ENCODE measurements around the gene PDLIM4.

Gene PDLIM4

DNA sequence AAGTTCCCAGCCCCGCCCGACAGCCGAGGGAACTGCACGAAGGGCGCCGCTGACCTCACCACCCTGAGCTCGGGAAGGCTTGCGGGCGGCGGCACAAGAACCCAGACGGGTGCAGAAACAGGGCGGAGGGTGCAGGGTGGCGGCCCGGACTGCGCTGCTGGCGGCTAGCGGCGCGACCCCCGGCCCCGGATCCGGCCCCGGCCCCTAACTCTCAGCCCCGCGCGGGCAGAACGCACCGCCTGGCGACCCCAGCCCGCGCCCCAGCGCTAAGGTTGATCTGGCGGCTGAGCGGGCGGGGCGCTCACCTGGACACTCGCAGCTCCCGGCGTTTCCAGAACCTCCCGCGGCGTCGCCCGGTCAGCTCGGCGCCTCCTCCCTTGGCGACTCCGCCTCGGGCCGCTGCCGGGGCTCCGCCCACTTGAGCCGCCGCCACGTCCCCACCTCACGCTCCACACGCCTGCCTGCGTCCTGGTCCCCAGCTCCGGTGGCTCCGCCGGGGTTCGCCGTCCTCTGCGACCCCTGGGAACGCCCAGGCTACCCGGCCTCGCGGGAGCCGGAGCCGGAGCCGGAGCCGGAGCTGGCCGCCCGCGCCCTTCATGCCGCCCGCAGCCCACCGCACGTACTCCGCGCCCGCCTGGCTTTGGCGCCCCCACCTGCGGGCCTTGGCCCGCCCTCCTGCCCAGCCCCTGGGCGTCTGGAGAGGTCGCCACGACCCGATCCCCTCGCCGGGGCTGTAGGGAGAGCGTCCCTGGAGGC is 29.8 kb upstream of the PDLIM4 start, which contains the start of gene P4HA2:
P4HA2 (minus strand) TSS at position 369 of the 756 bp plus-strand sequence. CDS start 9,227 bp downstream, outside the sequence.
- peak; percentile 46 to 49 for DNase-seq (ENCODE audit: low read depth in 2 of 2)

DNA sequence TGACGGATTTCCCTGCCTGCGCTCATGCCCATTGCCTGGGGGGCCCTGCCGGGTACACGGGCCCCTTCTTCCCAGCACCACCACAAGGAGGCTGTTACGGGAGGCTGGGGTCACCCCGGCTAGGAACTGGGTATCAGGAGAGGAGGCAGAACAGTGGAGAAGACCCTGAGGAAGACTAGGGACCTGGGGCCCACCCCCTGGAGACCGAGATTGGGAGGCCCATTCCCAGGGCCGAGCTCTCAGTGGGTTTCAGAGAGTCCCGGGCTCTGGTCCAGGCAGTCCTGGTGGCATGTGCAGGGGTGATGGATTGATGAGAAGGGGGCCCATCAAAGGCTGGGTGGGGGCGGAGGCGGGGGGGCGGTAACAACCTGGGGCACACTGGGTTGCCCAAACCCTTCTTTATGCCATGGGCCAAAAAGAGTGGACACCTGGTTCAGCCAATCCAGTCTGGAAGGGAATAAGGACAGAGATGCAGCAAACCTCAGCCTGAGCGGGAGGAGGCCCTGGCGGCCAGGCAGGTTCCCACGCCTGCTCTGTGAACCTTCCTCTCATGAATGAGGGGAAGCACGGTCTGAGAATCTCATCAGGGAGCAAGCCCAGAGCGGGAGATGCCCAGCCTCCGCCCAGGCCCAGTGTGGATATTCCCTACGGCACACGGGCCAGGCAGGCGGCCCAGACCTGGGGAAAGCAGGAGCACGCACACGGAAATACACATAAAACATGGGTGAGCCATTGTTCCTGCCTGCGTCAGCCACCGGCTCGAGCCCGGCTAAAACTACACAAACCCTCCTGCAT is 29.1 kb upstream of the PDLIM4 start:
- DNase-seq (ENCODE audit: low read depth in 2 of 2), result no peak

- no peak for DNase-seq (ENCODE audit: low read depth in 2 of 2)
Measured at GRCh38 chr5:132229236-132229635, 28.3 kb upstream of the PDLIM4 start.

DNA sequence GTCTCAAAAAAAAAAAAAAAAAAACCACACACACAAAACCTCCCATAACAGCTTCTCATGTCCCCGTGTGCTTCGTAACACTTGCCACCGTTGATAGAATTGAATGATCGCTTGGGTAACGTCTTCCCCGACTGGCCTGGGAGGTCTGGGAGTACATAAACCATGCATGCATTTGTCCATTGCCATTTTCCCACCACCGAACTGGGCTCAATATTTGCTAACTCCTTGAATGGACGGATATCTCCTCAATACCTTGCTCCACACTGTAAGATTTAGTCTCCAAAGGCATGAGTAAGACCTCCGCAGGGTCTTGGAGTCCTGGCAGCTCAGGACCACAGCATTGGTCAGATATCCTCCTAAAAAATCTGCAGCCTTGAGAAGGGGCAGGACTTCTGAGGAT is 26.6 kb upstream of the PDLIM4 start:
- no peak for DNase-seq (ENCODE audit: low read depth in 2 of 2)

DNA sequence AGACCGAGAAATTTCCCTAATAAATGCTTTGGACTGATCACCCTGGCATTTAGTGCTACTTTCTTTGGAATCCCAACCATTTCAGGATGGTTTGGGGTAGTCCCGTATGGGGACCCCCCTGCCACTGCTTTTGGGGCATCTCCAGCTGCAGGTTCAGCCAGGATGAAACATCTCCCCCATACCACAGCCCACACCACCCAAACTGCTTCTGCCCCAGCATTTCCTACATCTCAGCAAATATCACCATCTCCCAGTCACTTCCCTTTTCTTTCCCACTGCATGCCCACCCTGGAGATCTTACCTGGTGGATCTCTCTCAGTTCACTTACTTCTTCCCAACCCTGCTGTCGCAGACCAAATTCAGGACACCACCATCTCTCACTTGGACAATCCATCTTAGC is 25.0 kb upstream of the PDLIM4 start:
- DNase-seq (ENCODE audit: low read depth in 2 of 2), result no peak

- DNase-seq (ENCODE audit: low read depth in 2 of 2), result no peak
Measured at GRCh38 chr5:132233081-132233480, 24.4 kb upstream of the PDLIM4 start.

GRCh38 chr5:132233811-132234683 is 23.4 kb upstream of the PDLIM4 start:
- DNase-seq (ENCODE audit: low read depth in 2 of 2), result no peak

DNA sequence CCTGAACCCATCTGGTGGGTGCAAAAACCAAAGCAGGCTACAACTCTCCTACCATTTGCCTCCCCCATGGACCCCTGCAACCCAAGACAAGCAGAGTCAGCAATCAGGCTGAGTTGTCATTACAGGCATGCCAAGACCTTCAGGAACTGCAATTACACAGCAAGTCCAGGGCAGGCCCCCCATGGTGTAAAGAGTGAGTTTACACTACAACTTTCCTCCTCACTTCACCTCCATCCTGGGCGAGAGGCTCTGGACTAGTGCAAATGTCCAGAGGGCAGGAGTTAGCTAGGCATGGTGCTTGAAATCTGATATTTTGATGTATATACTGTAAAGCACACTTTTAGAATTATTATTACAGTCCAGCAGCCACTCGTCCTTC is 22.8 kb upstream of the PDLIM4 start:
- no peak for DNase-seq (ENCODE audit: low read depth in 2 of 2)

- no peak for DNase-seq (ENCODE audit: low read depth in 2 of 2)
Measured at GRCh38 chr5:132235340-132235739, 22.2 kb upstream of the PDLIM4 start.

DNA sequence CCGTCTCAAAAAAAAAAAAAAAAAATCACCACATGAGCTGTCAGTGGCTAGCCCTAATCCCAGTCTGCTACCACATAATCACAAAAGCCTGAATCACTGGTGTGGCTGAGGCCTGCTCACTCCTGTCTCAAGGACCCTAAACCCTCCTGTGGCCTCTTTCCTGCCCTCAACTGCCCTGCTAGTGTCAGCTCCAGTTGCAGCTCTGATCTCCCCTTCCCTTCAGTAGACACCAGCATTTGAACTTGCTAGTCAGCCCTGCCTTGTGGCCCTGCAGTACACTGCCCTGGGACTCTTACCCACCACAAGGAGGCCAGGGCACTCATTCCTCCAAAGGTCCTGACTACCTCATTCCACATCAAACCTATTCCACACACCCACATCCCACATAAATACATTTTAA is 20.4 kb upstream of the PDLIM4 start:
- DNase-seq (ENCODE audit: low read depth in 2 of 2), result no peak

DNA sequence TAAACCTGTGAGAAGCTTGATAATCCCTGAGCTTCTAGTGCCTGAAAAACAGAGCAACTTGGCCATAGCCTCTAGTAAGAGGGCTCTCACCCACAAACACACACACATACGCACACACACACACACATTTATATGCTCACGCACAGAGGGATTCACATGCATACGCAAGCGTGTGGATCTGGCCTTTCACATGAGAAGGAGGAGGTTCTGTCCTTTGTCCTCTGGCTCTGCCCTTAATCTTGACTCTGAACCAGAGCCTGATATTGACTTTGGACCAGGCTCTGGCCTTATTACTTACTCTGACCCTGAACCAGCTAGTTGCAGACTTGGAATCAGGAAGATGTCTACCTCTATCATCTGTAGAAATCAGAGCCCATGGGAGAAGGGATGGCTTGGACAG is 19.8 kb upstream of the PDLIM4 start:
- no peak for DNase-seq (ENCODE audit: low read depth in 2 of 2)

DNA sequence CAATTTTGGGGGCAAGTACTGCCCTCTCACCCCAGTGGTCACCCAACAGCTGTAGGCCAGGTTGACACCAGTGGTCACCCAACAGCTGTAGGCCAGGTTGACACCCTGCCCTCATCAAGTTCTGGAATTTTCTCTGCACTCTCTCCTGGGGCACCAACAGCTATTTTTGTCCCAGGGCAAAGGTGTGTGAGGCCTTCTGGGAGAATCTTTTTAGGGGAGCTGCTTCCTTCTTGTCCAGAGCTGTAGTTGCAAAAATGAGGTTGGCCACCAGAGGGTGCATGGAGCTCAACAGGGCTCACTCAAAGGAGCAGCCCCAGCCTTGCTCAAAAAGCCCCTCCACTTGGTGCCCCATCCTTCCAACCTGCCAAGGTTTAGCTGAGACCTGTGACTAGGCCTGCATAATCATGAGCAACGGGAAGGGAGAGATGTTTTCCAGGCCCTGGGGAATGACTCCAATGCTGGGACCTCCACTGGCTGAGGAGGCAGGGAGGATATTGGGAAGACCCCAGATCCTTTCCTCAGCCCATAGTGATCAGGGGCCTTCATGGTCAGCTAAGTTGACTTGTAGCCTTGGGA is 19.2 kb upstream of the PDLIM4 start:
- DNase-seq (ENCODE audit: low read depth in 2 of 2), result peak; percentile 65 to 84

DNA sequence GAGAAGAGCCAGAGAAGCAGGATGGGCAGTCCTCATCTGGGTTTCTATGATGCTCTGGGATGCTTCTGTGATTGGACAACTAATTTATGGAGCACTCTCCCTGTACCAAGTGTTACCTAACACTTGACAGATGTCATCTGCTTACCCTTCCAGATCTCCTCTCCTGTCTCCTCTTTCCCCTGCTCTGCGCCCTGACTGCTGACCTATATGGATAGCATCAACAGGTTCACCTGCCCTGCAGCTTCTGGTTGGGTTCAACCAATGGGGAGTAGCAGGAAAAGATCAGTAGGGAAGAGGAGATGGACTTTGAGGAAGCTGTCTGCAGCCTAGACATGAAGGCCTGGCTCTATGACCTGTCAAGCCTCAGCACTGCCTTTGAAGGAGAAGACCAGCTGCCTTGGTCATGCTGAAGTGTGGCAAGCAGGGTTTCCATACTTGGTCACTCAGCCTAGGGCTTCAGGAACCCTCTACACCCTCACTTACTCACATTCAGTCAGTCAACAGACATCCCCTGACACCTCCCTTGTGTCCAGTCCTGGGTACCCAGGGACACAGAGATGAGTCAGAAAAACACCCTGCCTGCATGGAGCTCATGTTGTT is 18.5 kb upstream of the PDLIM4 start:
- no peak for DNase-seq (ENCODE audit: low read depth in 2 of 2)

DNA sequence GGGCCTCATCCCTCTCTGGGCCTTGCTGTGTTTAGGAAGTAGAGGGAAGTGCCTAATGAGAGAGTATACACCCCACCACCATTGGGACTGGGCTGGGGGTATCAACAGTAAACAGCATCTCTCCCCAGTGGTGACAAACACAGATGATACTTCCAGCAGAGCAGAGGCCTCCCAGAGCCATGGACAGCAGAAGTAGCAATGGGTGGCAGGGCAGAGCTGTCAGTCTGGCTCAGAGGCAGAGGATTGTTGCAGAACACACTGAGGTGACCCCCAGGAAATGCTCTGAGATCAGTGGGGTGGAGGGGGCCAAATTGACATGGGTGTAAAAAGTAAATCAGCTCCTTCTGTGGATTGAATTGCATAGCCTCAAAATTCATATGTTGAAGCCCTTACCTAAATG is 17.7 kb upstream of the PDLIM4 start:
- no peak for DNase-seq (ENCODE audit: low read depth in 2 of 2)

DNA sequence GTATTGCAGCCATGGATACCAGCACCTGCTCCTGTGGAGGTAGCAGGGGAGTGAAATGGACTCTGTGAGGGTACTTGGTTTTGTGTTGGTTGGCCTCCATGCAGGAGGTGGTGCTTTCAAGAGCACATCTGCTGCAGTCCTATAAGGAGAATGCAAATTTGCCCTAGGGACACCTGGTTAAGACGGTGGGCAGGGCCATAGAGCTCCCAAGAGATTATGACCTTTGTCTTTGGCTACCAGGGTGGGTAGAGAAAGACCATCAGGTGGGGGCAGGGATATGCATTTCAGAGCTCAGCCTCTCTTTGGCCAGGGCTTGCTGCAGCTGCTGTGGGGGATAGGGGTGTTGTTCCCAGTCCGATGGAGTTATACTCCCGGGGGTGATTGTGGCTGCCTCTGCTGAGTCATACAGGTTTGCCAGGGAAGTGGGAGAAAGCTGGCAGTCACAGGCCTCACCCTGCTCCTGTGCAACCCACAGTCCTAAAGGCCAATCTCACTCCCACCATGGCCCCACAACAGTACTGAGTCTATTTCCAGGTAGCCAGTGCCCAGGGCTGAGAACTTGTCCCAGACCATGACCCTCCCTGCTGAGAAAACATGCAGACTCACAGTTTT is 14.0 kb upstream of the PDLIM4 start:
- no peak for DNase-seq (ENCODE audit: low read depth in 2 of 2)

DNA sequence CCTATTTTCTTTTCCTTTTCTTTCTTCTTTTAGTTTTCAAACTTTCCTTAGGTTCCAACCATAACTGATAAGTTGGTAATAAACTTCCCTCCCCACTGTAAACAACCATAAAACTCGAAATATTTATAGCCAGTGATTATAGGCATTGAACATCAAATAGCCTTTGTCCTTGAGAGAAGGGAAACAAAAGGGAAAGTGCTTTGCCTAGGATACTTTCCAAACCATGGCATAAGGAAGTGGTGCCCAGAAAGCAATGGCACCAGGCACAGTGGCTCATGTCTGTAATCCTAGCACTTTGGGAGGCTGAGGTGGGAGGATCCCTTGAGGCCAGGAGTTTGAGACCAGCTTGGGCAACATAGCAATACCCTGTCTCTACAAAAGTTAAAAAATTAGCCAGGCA is 11.9 kb upstream of the PDLIM4 start:
- no peak for DNase-seq (ENCODE audit: low read depth in 2 of 2)

- no peak for DNase-seq (ENCODE audit: low read depth in 2 of 2)
Measured at GRCh38 chr5:132246806-132247205, 10.7 kb upstream of the PDLIM4 start.

GRCh38 chr5:132250547-132250946 is 6.9 kb upstream of the PDLIM4 start:
- DNase-seq (ENCODE audit: low read depth in 2 of 2), result no peak

DNA sequence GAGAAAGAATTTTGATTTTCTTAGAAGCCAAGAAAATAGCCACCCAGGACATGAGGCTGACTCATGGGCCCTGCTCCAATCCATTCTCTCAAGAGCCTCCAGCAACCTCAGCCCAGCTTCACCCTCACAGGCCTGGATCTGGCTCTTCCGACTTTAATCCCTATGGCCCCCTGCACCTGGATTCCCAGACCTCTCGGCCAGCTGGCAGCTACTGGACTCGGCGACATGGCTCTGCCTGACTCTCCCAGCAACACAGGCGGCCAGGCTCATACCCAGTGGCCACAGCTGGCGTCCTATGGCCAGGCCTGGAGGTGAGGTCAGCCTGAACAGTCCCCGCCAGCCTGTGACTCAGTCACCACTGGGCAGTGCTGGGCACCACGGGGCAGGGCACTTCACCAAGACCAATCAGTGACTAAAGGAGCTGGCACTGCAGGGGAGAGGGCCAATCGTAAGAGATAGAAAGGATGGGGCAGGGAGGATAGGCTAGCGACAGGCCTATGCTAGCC is 6.2 kb upstream of the PDLIM4 start:
- DNase-seq (ENCODE audit: low read depth in 2 of 2), result no peak

DNA sequence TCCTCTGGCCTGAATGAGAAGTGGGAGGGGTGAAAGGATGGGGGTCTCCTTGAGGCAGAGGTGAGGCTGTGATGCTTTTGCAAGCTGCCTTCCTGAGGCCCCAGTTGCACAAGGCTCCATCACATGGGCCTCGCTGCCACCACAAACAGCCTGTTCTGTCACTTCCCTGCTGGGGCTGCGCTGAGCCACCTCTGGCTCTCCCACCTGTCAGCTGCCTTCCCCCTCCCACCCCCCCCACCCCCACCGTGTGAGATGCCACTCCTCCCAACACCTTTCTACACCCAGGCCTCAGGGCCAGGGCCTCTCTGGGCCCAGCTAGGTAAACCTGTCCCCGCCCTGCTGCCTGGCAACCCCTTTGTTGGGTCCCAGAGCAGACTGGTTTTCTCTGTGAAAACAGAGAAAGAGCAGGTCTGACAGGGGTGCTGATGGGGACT is 4.5 kb upstream of the PDLIM4 start:
- DNase-seq (ENCODE audit: low read depth in 2 of 2), result no peak
